GM23338 (cell line): ENCODE data around the gene HERPUD2. TPM values are rescaled to one million over a fixed set of nuclear protein-coding genes. Genes with fewer than 3 reads are reported as not detected.

Experiments used
- ATAC-seq: fragments of 200-7000 bp; cut with Tn5 transposase; 3 replicates; pipeline ENCODE4 v1.9.1; 2020
- DNase-seq: peaks from one replicate; pipeline ENCODE4 v3.0.0-alpha.2; 2015; ENCODE audit warnings: low spot score
- H2AFZ ChIP-seq: fragments of 200-600 bp; sonication (generic); 2 replicates; pipeline ENCODE4 v1.8.0; 2016; ENCODE audit warnings: antibody characterized with exemption, mild to moderate bottlenecking, moderate library complexity
- H3F3A ChIP-seq: fragments of 200-600 bp; sonication (generic); replicated peaks from 2 replicates; pipeline ENCODE4 v1.8.0; 2017; ENCODE audit warnings: antibody characterized with exemption, mixed run types, low read depth
- H3K27ac ChIP-seq: fragments of 200-600 bp; sonication (generic); 2 replicates; pipeline ENCODE4 v1.6.1; 2016; ENCODE audit warnings: low read depth
- H3K27me3 ChIP-seq: fragments of 200-600 bp; sonication (generic); 2 replicates; pipeline ENCODE4 v1.8.0; 2016; ENCODE audit warnings: mild to moderate bottlenecking, mixed run types, moderate library complexity; ENCODE audit not compliant: insufficient read depth
- H3K36me3 ChIP-seq: fragments of 200-600 bp; sonication (generic); 2 replicates; pipeline ENCODE4 v1.8.0; 2016; ENCODE audit warnings: mild to moderate bottlenecking; ENCODE audit not compliant: insufficient read depth
- H3K4me1 ChIP-seq: fragments of 200-600 bp; sonication (generic); 2 replicates; pipeline ENCODE4 v1.8.0; 2016; ENCODE audit warnings: mild to moderate bottlenecking, moderate library complexity; ENCODE audit not compliant: insufficient read depth
- H3K4me2 ChIP-seq: fragments of 200-600 bp; sonication (generic); 2 replicates; pipeline ENCODE4 v1.7.1; 2017; ENCODE audit warnings: mixed run types
- H3K4me3 ChIP-seq: fragments of 200-600 bp; sonication (generic); 2 replicates; pipeline ENCODE4 v1.6.1; 2016; ENCODE audit warnings: mixed run types
- H3K79me2 ChIP-seq: fragments of 200-600 bp; sonication (generic); replicated peaks from 2 replicates; pipeline ENCODE4 v1.8.0; 2017; ENCODE audit warnings: mild to moderate bottlenecking; ENCODE audit not compliant: insufficient read depth
- H3K9me2 ChIP-seq: fragments of 200-600 bp; sonication (generic); 2 replicates; pipeline ENCODE4 v1.8.0; 2017; ENCODE audit not compliant: insufficient read depth
- H4K20me1 ChIP-seq: fragments of 200-600 bp; sonication (generic); replicated peaks from 2 replicates; pipeline ENCODE4 v1.8.0; 2017; ENCODE audit warnings: mild to moderate bottlenecking; ENCODE audit not compliant: insufficient read depth
- H3K27ac Mint-ChIP-seq: 2 replicates; pipeline ENCODE4 v1.8.0; 2020; ENCODE audit warnings: inconsistent platforms, mild to moderate bottlenecking, moderate library complexity, mixed read lengths
- H3K27me3 Mint-ChIP-seq: 3 replicates; pipeline ENCODE4 v1.8.0; 2022; ENCODE audit warnings: low read depth, mild to moderate bottlenecking, moderate library complexity, mixed read lengths, inconsistent platforms; ENCODE audit not compliant: insufficient read depth, poor library complexity
- H3K36me3 Mint-ChIP-seq: 3 replicates; pipeline ENCODE4 v1.8.0; 2021; ENCODE audit warnings: low read depth, mild to moderate bottlenecking, inconsistent platforms, moderate library complexity, mixed read lengths
- H3K4me1 Mint-ChIP-seq: 3 replicates; pipeline ENCODE4 v1.8.0; 2020; ENCODE audit warnings: mild to moderate bottlenecking, inconsistent platforms, mixed read lengths
- H3K4me3 Mint-ChIP-seq: 3 replicates; pipeline ENCODE4 v1.8.0; 2021; ENCODE audit warnings: moderate library complexity, mild to moderate bottlenecking, inconsistent platforms, mixed read lengths
- H3K9me3 Mint-ChIP-seq: 3 replicates; pipeline ENCODE4 v1.8.0; 2020; ENCODE audit warnings: moderate library complexity, mild to moderate bottlenecking, inconsistent platforms, mixed read lengths
- CREB1 ChIP-seq: fragments of 250-450 bp; sonication (Bioruptor Pico); IDR thresholded peaks from 2 replicates; pipeline ENCODE4 v1.5.0; 2020; ENCODE audit warnings: low read depth, mild to moderate bottlenecking, moderate library complexity
- CTCF ChIP-seq, 2 experiments: fragments of 200-600 bp in 1 of 2; sonication (generic) in 1 of 2; conservative IDR thresholded peaks; 2 replicates each; pipeline versions ENCODE4 v1.5.1 to v1.6.1; 2016 to 2017; ENCODE audit warnings: antibody characterized with exemption in 2 of 2, low read depth in 2 of 2, mild to moderate bottlenecking in 2 of 2, moderate library complexity in 1 of 2
- ETS1 ChIP-seq: IDR thresholded peaks from 2 replicates; pipeline ENCODE4 v1.6.1; 2016; ENCODE audit warnings: antibody characterized with exemption
- EZH2 ChIP-seq: fragments of 200-600 bp; sonication (generic); IDR thresholded peaks from one replicate; pipeline ENCODE4 v1.8.0; 2017; ENCODE audit warnings: antibody characterized with exemption, mild to moderate bottlenecking, low read depth; ENCODE audit not compliant: unreplicated experiment
- EZH2phosphoT487 ChIP-seq: fragments of 200-600 bp; sonication (generic); IDR thresholded peaks from one replicate; pipeline ENCODE4 v1.8.1; 2018; ENCODE audit warnings: antibody characterized with exemption; ENCODE audit not compliant: unreplicated experiment
- JUNB ChIP-seq: IDR thresholded peaks from one replicate; pipeline ENCODE4 v1.6.1; 2016; ENCODE audit warnings: antibody characterized with exemption; ENCODE audit not compliant: unreplicated experiment
- NANOG ChIP-seq: IDR thresholded peaks from 2 replicates; pipeline ENCODE4 v1.6.1; 2016; ENCODE audit warnings: antibody characterized with exemption, borderline replicate concordance
- POLR2AphosphoS5 ChIP-seq: IDR thresholded peaks from 2 replicates; pipeline ENCODE4 v1.6.1; 2016; ENCODE audit warnings: antibody characterized with exemption, low read depth
- REST ChIP-seq: IDR thresholded peaks from one replicate; pipeline ENCODE4 v1.6.1; 2018; ENCODE audit warnings: antibody characterized with exemption; ENCODE audit not compliant: unreplicated experiment
- STAT1 ChIP-seq: IDR thresholded peaks from one replicate; pipeline ENCODE4 v1.6.1; 2016; ENCODE audit warnings: antibody characterized with exemption; ENCODE audit not compliant: unreplicated experiment
- ZNF114 ChIP-seq: fragments of 250-450 bp; sonication (Bioruptor Pico); IDR thresholded peaks from 2 replicates; pipeline ENCODE4 v1.5.0; 2020; ENCODE audit warnings: mild to moderate bottlenecking, moderate library complexity
- ZNF331 ChIP-seq: fragments of 250-450 bp; sonication (Bioruptor Pico); IDR thresholded peaks from 2 replicates; pipeline ENCODE4 v1.5.0; 2020; ENCODE audit warnings: low read depth, mild to moderate bottlenecking, moderate library complexity
- ZNF462 ChIP-seq: fragments of 250-450 bp; sonication (Bioruptor Pico); IDR thresholded peaks from 2 replicates; pipeline ENCODE4 v1.5.0; 2020; ENCODE audit warnings: mild to moderate bottlenecking, moderate library complexity
- polyA plus RNA-seq: library from polyadenylated mRNA; unstranded; fragments of >200 nt; fragmentation: Nextera tagmentation; extraction: Ambion mirVana; gene quantifications from 2 replicates; pipeline ENCODE4 v1.2.1, GENCODE V29; 2016
- total RNA-seq: library from RNA; depleted of rRNA; stranded (reverse); fragments of >200 nt; shearing (Covaris generic); gene quantifications from 2 replicates; pipeline ENCODE4 v1.2.3, GENCODE V29; 2014

HERPUD2 gene
- total and polyA plus RNA-seq, 2 experiments from 2014 or later, result 8.0 to 12.0 TPM

- no peak overlapping the region for H3K27ac Mint-ChIP-seq
- H3K4me1 Mint-ChIP-seq, result peaks cover 31% of the 10 kb centered on the region
- Histone ChIP-seq H3K4me3 (no peak overlapping the region), H4K20me1 (peaks cover 25% of the 10 kb centered on the region), H3K27ac (no peak overlapping the region), H2AFZ (no peak overlapping the region), H3F3A (no peaks in the 10 kb centered on the region), H3K4me1 (peaks cover 17% of the 10 kb centered on the region), H3K27me3 (peaks cover 29% of the 10 kb centered on the region), H3K36me3 (no peaks in the 10 kb centered on the region), H3K4me2 (no peak overlapping the region), H3K9me2 (no peaks in the 10 kb centered on the region), H3K79me2 (peaks cover 46% of the 10 kb centered on the region)
- no peak for DNase-seq
- no peak for ATAC-seq
- peaks cover 16% of the 10 kb centered on the region; the same call in 2 of the 3 replicates for H3K9me3 Mint-ChIP-seq
- TF ChIP-seq ZNF114 (CRISPR knock-in tag) (no peak), CREB1 (CRISPR knock-in tag) (no peak), NANOG (no peak), EZH2 (no peak), ZNF462 (CRISPR knock-in tag) (no peak), STAT1 (no peak), POLR2AphosphoS5 (no peak), CTCF (conservative IDR thresholded peaks at IDR 0.05; ENCODE audit: low read depth in 2 of 2) (no peak), REST (no peak), ZNF331 (CRISPR knock-in tag) (no peak), EZH2phosphoT487 (no peak), ETS1 (no peak), JUNB (no peak)
- no peak overlapping the region for H3K4me3 Mint-ChIP-seq
- peaks cover 24% of the 10 kb centered on the region for H3K36me3 Mint-ChIP-seq
- peaks cover 11% of the 10 kb centered on the region for H3K27me3 Mint-ChIP-seq
Measured at GRCh38 chr7:35691827-35692307, 3.1 kb downstream of the HERPUD2 start.
